Hematopoietic multipotent progenitor cell treated with erythropoietin and hydrocortisone succinate and interleukin-3 and kit ligand, for 4 days (in vitro differentiated cells): ENCODE measurements around the gene TBPL2.
A peak's percentile ranks its signal among the peaks of the same experiment; 100 is the strongest.
"Not testable (repeated sequence)": the region's sequence is repeated elsewhere in the genome, so short reads cannot be mapped to it uniquely, and the experiment has no call there.

Experiments used
- DNase-seq: peaks from one replicate; pipeline ENCODE4 v3.0.0-alpha.2; 2015

The TBPL2 gene

GRCh38 chr14:55399852-55400251 is 40.6 kb downstream of the TBPL2 start:
- DNase-seq: no peak

GRCh38 chr14:55399183-55399582 is 41.2 kb downstream of the TBPL2 start:
- DNase-seq: no peak

GRCh38 chr14:55398679-55399078 is 41.7 kb downstream of the TBPL2 start:
- no peak for DNase-seq

- DNase-seq: no peak
Observed at GRCh38 chr14:55389330-55389729, 51.1 kb downstream of the TBPL2 start.

- peak; percentile 62 for DNase-seq
Observed at GRCh38 chr14:55388160-55388559, 52.3 kb downstream of the TBPL2 start.

GRCh38 chr14:55387121-55387520 is 53.3 kb downstream of the TBPL2 start:
- no peak for DNase-seq

- peak; percentile 42 for DNase-seq
Observed at GRCh38 chr14:55386037-55386808, 54.2 kb downstream of the TBPL2 start.

GRCh38 chr14:55384536-55384935 is 55.9 kb downstream of the TBPL2 start:
- no peak for DNase-seq

GRCh38 chr14:55383541-55384140 is 56.8 kb downstream of the TBPL2 start:
- DNase-seq: peak; percentile 94

GRCh38 chr14:55383056-55383466 is 57.4 kb downstream of the TBPL2 start:
- DNase-seq: not testable (repeated sequence)

GRCh38 chr14:55382483-55382882 is 57.9 kb downstream of the TBPL2 start:
- peak; percentile 78 for DNase-seq

- DNase-seq: no peak
Observed at GRCh38 chr14:55381561-55381960, 58.9 kb downstream of the TBPL2 start.

GRCh38 chr14:55381040-55381439 is 59.4 kb downstream of the TBPL2 start:
- no peak for DNase-seq

- no peak for DNase-seq
Observed at GRCh38 chr14:55377236-55377635, 63.2 kb downstream of the TBPL2 start.

GRCh38 chr14:55374771-55375170 is 65.6 kb downstream of the TBPL2 start:
- DNase-seq: no peak

- peak; percentile 40 for DNase-seq
Observed at GRCh38 chr14:55373784-55374705, 66.4 kb downstream of the TBPL2 start.

- no peak for DNase-seq
Observed at GRCh38 chr14:55372825-55373224, 67.6 kb downstream of the TBPL2 start.

GRCh38 chr14:55372423-55372822 is 68.0 kb downstream of the TBPL2 start:
- DNase-seq: no peak

- peak; percentile 93 for DNase-seq
Observed at GRCh38 chr14:55370883-55371455, 69.4 kb downstream of the TBPL2 start.

GRCh38 chr14:55366271-55366670 is 74.1 kb downstream of the TBPL2 start:
- no peak for DNase-seq
